Activated T-helper 1 cell treated with Interleukin-2 at 50 U/mL for 16 hours (primary cell): Measurements from ENCODE around the gene RAD51B.

Source experiments
- DNase-seq: peaks from one replicate; pipeline ENCODE4 v3.0.0-alpha.2; 2020; ENCODE audit warnings: low read depth

RAD51B gene

GRCh38 chr14:68363843-68364767, 544.5 kb downstream of the RAD51B start:
- no peak for DNase-seq

DNA sequence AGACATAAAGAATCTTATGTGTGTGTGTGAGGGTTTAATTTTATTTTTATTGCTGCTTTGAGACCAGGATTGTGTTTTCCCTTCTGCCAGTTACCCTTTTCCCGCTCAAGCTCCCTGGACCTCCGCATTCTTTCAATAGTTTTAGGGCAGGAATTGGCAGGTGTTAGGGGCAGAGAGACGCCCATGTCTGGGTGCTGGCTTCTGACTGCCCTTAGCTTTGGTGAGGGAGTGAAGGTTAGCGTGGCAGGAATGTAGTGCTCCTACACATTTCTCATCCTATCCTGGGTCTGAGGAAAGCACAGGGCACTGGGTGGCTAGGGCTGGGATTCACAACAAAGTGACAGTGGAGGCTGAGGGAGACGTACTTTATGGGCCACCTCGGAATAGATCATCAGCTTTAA, 545.2 kb downstream of the RAD51B start:
- DNase-seq = no peak

- DNase-seq = no peak
These were observed 545.6 kb downstream of the RAD51B start for GRCh38 chr14:68365228-68365627.

- DNase-seq = no peak
These were observed 547.1 kb downstream of the RAD51B start for GRCh38 chr14:68366656-68367055.

GRCh38 chr14:68367536-68367935, 548.0 kb downstream of the RAD51B start:
- DNase-seq = no peak

DNA sequence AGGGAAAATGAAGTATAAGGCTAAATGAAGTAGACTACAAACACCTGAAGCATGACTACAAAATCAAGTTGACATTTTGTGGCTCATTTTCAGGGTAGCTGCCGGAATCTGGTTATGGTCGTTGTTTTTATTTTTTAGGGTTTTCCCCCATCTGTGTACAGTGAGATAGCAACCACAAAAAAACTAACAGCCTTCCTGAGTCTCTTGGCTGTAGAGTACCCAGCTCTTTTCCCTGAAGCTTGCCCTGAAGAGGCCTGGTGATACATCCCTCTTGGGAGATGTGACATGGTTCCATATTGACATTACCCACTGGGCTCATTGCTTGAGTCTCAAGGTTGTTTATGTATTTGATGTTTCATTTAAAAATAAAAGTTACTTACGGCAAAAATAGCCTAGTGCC, 549.3 kb downstream of the RAD51B start:
- DNase-seq = no peak

- no peak for DNase-seq
These were observed 549.9 kb downstream of the RAD51B start for GRCh38 chr14:68369281-68370056.

DNA sequence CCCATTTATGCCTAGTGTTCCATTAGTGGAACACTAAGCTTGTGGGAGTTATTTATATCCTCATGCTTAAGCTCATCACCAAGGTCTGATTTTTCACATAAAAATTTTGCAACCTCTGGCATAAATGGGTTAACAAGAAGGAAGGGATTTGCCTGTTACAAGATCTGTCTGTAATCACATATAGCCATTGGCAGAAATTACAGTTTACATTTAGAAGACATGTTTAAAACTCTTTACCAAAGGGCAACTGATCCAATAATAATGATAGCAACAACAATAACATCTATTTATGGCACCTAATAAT, 550.4 kb downstream of the RAD51B start:
- DNase-seq = no peak

- DNase-seq = no peak
These were observed 552.8 kb downstream of the RAD51B start for GRCh38 chr14:68372368-68372767.

DNA sequence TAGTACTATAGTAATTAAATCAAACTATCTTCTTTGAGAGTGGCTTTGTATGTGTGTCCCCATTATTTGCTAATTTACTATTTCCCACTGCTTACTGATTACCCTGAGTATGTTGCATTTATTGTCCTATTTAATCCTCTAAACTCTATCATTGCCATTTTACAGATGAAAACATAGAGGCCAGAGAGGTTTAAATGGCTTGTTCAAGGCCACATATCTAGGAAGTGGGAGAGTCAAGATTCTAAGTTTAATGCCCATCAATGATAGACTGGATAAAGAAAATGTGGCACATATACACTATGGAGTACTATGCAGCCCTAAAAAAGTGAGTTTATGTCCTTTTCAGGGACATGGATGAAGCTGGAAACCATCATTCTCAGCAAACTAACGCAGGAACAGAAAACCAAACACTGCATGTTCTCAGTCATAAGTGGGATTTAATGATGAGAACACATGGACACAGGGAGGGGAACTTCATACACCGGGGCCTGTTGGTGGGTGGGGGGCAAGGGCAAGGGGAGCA, 553.6 kb downstream of the RAD51B start:
- no peak for DNase-seq

DNA sequence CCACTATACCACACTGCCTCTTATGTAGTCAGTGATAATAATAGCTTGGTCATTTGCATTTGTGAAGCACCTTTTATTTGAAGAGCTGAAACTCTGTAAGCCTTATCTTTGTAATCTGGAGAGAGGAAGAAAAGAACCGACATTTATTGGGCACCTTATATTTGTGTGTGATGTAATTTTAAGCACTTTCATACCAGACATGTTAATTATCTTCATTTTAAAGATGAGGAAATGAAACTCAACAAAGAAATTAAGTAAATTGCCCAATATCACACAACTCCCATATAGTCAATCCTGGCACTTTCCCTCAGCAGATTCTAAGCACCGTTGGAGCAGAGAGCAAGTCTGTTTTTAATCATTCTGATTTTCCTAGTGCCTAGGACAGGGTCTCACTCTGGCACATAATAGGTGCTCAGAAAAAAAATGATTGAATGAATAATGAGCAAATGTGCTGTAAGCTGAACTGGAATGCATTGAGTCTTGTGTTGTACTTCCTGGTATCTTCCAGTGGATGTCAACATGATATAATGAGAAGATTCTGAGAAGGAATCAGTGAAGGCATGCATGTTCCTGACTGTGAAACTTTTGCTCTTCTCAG, 554.4 kb downstream of the RAD51B start:
- no peak for DNase-seq

GRCh38 chr14:68374682-68375081, 555.1 kb downstream of the RAD51B start:
- no peak for DNase-seq

DNA sequence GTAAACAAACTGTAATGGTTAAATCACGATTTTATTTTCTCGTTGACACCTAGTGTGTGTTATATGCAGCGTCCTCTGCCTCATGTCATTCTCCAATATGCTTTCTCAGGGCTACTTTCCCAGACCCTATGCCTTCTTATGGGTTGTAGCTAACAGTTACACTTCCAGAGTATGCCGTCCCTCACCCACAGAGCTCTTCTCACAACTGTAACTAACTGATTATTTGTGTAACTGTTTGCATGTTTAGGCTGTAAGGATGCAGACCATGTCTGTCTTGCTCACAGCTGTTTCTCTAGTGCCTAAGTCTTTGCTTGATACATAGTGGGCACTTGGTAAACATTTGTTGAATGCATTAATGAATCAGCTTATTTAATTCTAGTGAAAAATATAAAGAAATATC, 555.8 kb downstream of the RAD51B start:
- DNase-seq = no peak

GRCh38 chr14:68376067-68376779, 556.6 kb downstream of the RAD51B start:
- DNase-seq = no peak

- DNase-seq = no peak
These were observed 557.4 kb downstream of the RAD51B start for GRCh38 chr14:68377006-68377405.

- DNase-seq = no peak
These were observed 557.9 kb downstream of the RAD51B start for GRCh38 chr14:68377459-68377858.

DNA sequence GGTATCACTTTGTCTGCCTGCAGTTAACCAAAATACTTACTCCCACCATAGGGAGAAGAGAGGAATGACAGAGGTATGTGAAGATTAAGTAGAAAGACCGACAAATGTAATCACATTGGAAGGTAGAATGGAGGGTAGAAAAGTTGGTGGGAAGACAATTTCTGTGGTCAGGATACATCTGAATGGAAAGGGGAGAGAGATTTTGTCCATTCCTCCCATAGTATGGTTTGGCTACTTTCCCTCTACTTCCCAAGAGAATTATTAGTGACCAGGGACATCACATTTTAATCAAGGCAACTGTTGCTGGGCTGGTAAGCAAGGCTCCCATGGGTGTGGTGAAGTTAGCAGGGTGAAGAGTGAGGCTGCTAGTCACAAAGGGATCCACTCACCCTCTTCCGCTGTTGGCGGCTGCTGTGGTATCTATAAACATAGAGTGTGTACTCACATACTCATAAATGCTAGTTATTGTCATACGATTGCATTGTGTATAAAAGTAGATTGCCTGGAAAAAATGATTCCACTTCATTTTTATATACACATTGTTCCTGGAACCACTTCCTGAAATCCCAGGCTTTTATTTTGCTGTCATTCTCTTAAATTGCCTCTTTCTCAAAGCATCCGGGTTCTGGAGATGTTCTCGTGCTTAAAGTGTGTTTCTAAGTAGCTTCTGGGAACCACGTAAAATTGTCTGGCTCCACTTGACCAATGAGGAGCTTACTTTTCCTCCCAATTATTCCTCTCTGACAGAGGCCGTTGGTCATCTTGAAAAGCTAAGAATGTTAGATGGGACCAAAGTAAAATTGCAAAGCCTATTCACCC, 560.1 kb downstream of the RAD51B start:
- peak; percentile 4 for DNase-seq

GRCh38 chr14:68380329-68380741, 560.8 kb downstream of the RAD51B start:
- DNase-seq = no peak

- no peak for DNase-seq
These were observed 564.8 kb downstream of the RAD51B start for GRCh38 chr14:68384335-68384734.

GRCh38 chr14:68384881-68385280, 565.3 kb downstream of the RAD51B start:
- DNase-seq = no peak

GRCh38 chr14:68386446-68386845, 566.9 kb downstream of the RAD51B start:
- DNase-seq = no peak
